HEK293 (cell line): ENCODE data around the gene MXI1.

Experiments used
- CTCF ChIA-PET: fragments of 350-600 bp; formaldehyde crosslinking; extraction: SDS; loops from one replicate; lab custom pipeline; 2021; ENCODE audit warnings: antibody characterized with exemption; lab: Yijun Ruan, JAX
- POLR2A ChIA-PET: fragments of 300-600 bp; formaldehyde crosslinking; extraction: SDS; loops from one replicate; lab custom pipeline; 2020; ENCODE audit warnings: antibody characterized with exemption, inconsistent platforms; lab: Yijun Ruan, JAX
- H3K27ac ChIP-seq: fragments of 200-500 bp; sonication (Bioruptor generic); 2 replicates; pipeline ENCODE4 v1.5.1; 2014; ENCODE audit warnings: low read depth, low read length, control low read depth, inconsistent platforms; ENCODE audit errors: extremely low read depth
- H3K36me3 ChIP-seq, 2 experiments: fragments of 200-500 bp in 1 of 2; sonication (Bioruptor generic) in 1 of 2; 1 replicate in 1 of 2; 2 replicates in 1 of 2; pipeline ENCODE4 v1.5.1; 2014 to 2017; ENCODE audit warnings: inconsistent platforms in 2 of 2, low read length in 2 of 2; ENCODE audit not compliant: control insufficient read depth in 2 of 2, insufficient read depth in 1 of 2
- H3K4me1 ChIP-seq: fragments of 200-500 bp; sonication (Bioruptor generic); 2 replicates; pipeline ENCODE4 v1.5.1; 2014; ENCODE audit warnings: mild to moderate bottlenecking, low read length, inconsistent platforms; ENCODE audit not compliant: control insufficient read depth, insufficient read depth
- H3K4me3 ChIP-seq: 2 replicates; pipeline ENCODE4 v1.5.1; 2011; ENCODE audit warnings: low read depth, mild to moderate bottlenecking, control low read depth, low read length, moderate library complexity
- H3K9me3 ChIP-seq: fragments of 200-500 bp; sonication (Bioruptor generic); 2 replicates; pipeline ENCODE4 v1.5.1; 2014; ENCODE audit warnings: low read depth, low read length, inconsistent platforms; ENCODE audit not compliant: control insufficient read depth, insufficient read depth
- BCL6B ChIP-seq: fragments of 450-650 bp; formaldehyde crosslinking; IDR thresholded peaks from 2 replicates; pipeline ENCODE4 v1.5.1; 2017; ENCODE audit warnings: missing biosample characterization, missing genetic modification characterization
- GLI2 ChIP-seq: fragments of 450-650 bp; formaldehyde crosslinking; IDR thresholded peaks from 2 replicates; pipeline ENCODE4; 2017; ENCODE audit warnings: missing biosample characterization, missing genetic modification characterization, low read depth, borderline replicate concordance
- GLI4 ChIP-seq: fragments of 450-650 bp; formaldehyde crosslinking; IDR thresholded peaks from 2 replicates; pipeline ENCODE4 v1.5.1; 2016; ENCODE audit warnings: missing biosample characterization, missing genetic modification characterization
- GLIS1 ChIP-seq: fragments of 450-650 bp; formaldehyde crosslinking; IDR thresholded peaks from 2 replicates; pipeline ENCODE4 v1.5.1; 2016; ENCODE audit warnings: missing biosample characterization, missing genetic modification characterization
- IKZF3 ChIP-seq: fragments of 450-650 bp; IDR thresholded peaks from 2 replicates; pipeline ENCODE4 v1.5.0; 2018; ENCODE audit warnings: missing biosample characterization, mild to moderate bottlenecking, missing genetic modification characterization, moderate library complexity
- KLF7 ChIP-seq: fragments of 450-650 bp; formaldehyde crosslinking; IDR thresholded peaks from 2 replicates; pipeline ENCODE4 v1.5.1; 2016; ENCODE audit warnings: missing biosample characterization, missing genetic modification characterization, borderline replicate concordance
- MEIS1 ChIP-seq: sonication (generic); formaldehyde crosslinking; IDR thresholded peaks from 2 replicates; pipeline ENCODE4 v1.8.1; 2022; ENCODE audit warnings: missing genetic modification reagents, mild to moderate bottlenecking, borderline replicate concordance
- OVOL3 ChIP-seq: fragments of 450-650 bp; formaldehyde crosslinking; IDR thresholded peaks from 2 replicates; pipeline ENCODE4 v1.5.1; 2016; ENCODE audit warnings: missing biosample characterization, missing genetic modification characterization
- RBAK ChIP-seq: fragments of 450-650 bp; formaldehyde crosslinking; IDR thresholded peaks from 2 replicates; pipeline ENCODE4 v1.5.1; 2016; ENCODE audit warnings: missing biosample characterization, missing genetic modification characterization
- TCF7L2 ChIP-seq: IDR thresholded peaks from 2 replicates; pipeline ENCODE4 v1.6.1; 2011; ENCODE audit warnings: low read depth, mild to moderate bottlenecking, inconsistent platforms, low read length, moderate library complexity, borderline replicate concordance
- ZBTB26 ChIP-seq: fragments of 450-650 bp; formaldehyde crosslinking; optimal IDR thresholded peaks from 2 replicates; pipeline ENCODE3; 2016; ENCODE audit warnings: missing biosample characterization, mild to moderate bottlenecking, missing genetic modification characterization
- ZBTB48 ChIP-seq: fragments of 450-650 bp; formaldehyde crosslinking; IDR thresholded peaks from 2 replicates; pipeline ENCODE4 v1.5.1; 2016; ENCODE audit warnings: missing biosample characterization, missing genetic modification characterization
- ZFP3 ChIP-seq: fragments of 450-650 bp; formaldehyde crosslinking; IDR thresholded peaks from 2 replicates; pipeline ENCODE4 v1.5.1; 2016; ENCODE audit warnings: low read depth, missing biosample characterization, missing genetic modification characterization
- ZNF132 ChIP-seq: fragments of 450-650 bp; formaldehyde crosslinking; IDR thresholded peaks from 2 replicates; pipeline ENCODE4 v1.5.1; 2017; ENCODE audit warnings: missing biosample characterization, missing genetic modification characterization, borderline replicate concordance
- ZNF133 ChIP-seq: fragments of 450-650 bp; formaldehyde crosslinking; IDR thresholded peaks from 2 replicates; pipeline ENCODE4 v1.5.1; 2016; ENCODE audit warnings: missing biosample characterization, missing genetic modification characterization
- ZNF174 ChIP-seq: fragments of 450-650 bp; formaldehyde crosslinking; IDR thresholded peaks from 2 replicates; pipeline ENCODE4 v1.5.0; 2017; ENCODE audit warnings: missing biosample characterization, mild to moderate bottlenecking, missing genetic modification characterization
- ZNF24 ChIP-seq: fragments of 450-650 bp; formaldehyde crosslinking; IDR thresholded peaks from 2 replicates; pipeline ENCODE4 v1.5.1; 2016; ENCODE audit warnings: missing biosample characterization, missing genetic modification characterization
- ZNF292 ChIP-seq: fragments of 450-650 bp; formaldehyde crosslinking; IDR thresholded peaks from 2 replicates; pipeline ENCODE4 v1.5.1; 2016; ENCODE audit warnings: low read depth, missing biosample characterization, missing genetic modification characterization, borderline replicate concordance
- ZNF473 ChIP-seq: fragments of 450-650 bp; formaldehyde crosslinking; IDR thresholded peaks from 2 replicates; pipeline ENCODE4 v1.5.1; 2017; ENCODE audit warnings: missing biosample characterization, missing genetic modification characterization
- ZNF548 ChIP-seq: fragments of 450-650 bp; formaldehyde crosslinking; IDR thresholded peaks from 2 replicates; pipeline ENCODE4 v1.5.1; 2016; ENCODE audit warnings: missing biosample characterization, missing genetic modification characterization
- ZNF580 ChIP-seq: fragments of 450-650 bp; formaldehyde crosslinking; IDR thresholded peaks from 2 replicates; pipeline ENCODE4 v1.5.1; 2016; ENCODE audit warnings: missing biosample characterization, missing genetic modification characterization
- ZNF660 ChIP-seq: fragments of 450-650 bp; IDR thresholded peaks from 2 replicates; pipeline ENCODE4 v1.5.1; 2018; ENCODE audit warnings: missing biosample characterization, mild to moderate bottlenecking, missing genetic modification characterization
- ZNF692 ChIP-seq: fragments of 450-650 bp; formaldehyde crosslinking; IDR thresholded peaks from 2 replicates; pipeline ENCODE4 v1.5.1; 2016; ENCODE audit warnings: missing biosample characterization, missing genetic modification characterization
- ZNF704 ChIP-seq: fragments of 450-650 bp; formaldehyde crosslinking; IDR thresholded peaks from 2 replicates; pipeline ENCODE4 v1.5.1; 2016; ENCODE audit warnings: missing biosample characterization, missing genetic modification characterization
- ZNF768 ChIP-seq: fragments of 450-650 bp; formaldehyde crosslinking; IDR thresholded peaks from 2 replicates; pipeline ENCODE4 v1.5.1; 2018; ENCODE audit warnings: missing biosample characterization, mild to moderate bottlenecking, missing genetic modification characterization
- ZNF777 ChIP-seq: fragments of 450-650 bp; formaldehyde crosslinking; IDR thresholded peaks from 2 replicates; pipeline ENCODE4 v1.5.1; 2017; ENCODE audit warnings: missing biosample characterization, missing genetic modification characterization, borderline replicate concordance
- ZNF791 ChIP-seq: fragments of 450-650 bp; formaldehyde crosslinking; IDR thresholded peaks from 2 replicates; pipeline ENCODE4 v1.5.1; 2016; ENCODE audit warnings: missing biosample characterization, missing genetic modification characterization
- ZSCAN16 ChIP-seq: fragments of 450-650 bp; formaldehyde crosslinking; IDR thresholded peaks from 2 replicates; pipeline ENCODE4 v1.5.1; 2016; ENCODE audit warnings: missing biosample characterization, missing genetic modification characterization
- ZSCAN23 ChIP-seq: fragments of 450-650 bp; formaldehyde crosslinking; IDR thresholded peaks from 2 replicates; pipeline ENCODE4 v1.5.1; 2016; ENCODE audit warnings: missing biosample characterization, missing genetic modification characterization

MXI1 gene

GRCh38 chr10:110225756-110226542 is 18.5 kb downstream of the MXI1 start:
- H3K4me1 ChIP-seq = peaks cover 7% of the 10 kb centered on the region
- peak overlapping the region; percentile 90 for H3K27ac ChIP-seq
- H3K9me3 ChIP-seq = no peaks in the 10 kb centered on the region
- CTCF ChIA-PET = interaction anchor here (0.7 to 1.3 kb wide), 5 partner anchors 17 to 124 kb away, joined by 3 to 5 read pairs (median 3); no protein-coding TSS in a partner anchor
- H3K36me3 ChIP-seq = peaks cover 7 to 18% of the 10 kb centered on the region in 2 experiments; a peak in 2 of 3 replicates
- POLR2A ChIA-PET = interaction anchor here (0.8 to 2.2 kb wide), 5 partner anchors 16 to 218 kb away, joined by 3 to 15 read pairs (median 5); partner anchors contain the start of gene ADD3
- H3K4me3 ChIP-seq = peak overlapping the region; percentile 85
- TF ChIP-seq ZSCAN16 (tag by site-specific recombination) (no peak), ZNF660 (peak; percentile 81), ZNF692 (0 out of 2 replicates have a peak, but pooled peaks have one; percentile 24), ZBTB26 (peak; percentile 95), GLIS1 (peak; percentile 54), ZNF548 (tag by site-specific recombination) (no peak), ZNF768 (tag by site-specific recombination) (no peak), OVOL3 (no peak), GLI2 (tag by site-specific recombination) (no peak), ZNF473 (tag by site-specific recombination) (no peak), ZNF777 (tag by site-specific recombination) (no peak), ZNF132 (tag by site-specific recombination) (no peak), TCF7L2 (no peak), ZNF704 (no peak), ZNF580 (no peak), ZFP3 (tag by site-specific recombination) (no peak), MEIS1 (CRISPR knock-in tag) (no peak), ZNF24 (no peak), ZNF133 (tag by site-specific recombination) (no peak), GLI4 (tag by site-specific recombination) (no peak), ZNF174 (tag by site-specific recombination) (no peak), RBAK (tag by site-specific recombination) (no peak), BCL6B (tag by site-specific recombination) (no peak), ZSCAN23 (tag by site-specific recombination) (no peak), ZNF791 (tag by site-specific recombination) (no peak), IKZF3 (tag by site-specific recombination) (no peak), ZNF292 (tag by site-specific recombination) (no peak), KLF7 (tag by site-specific recombination) (no peak), ZBTB48 (tag by site-specific recombination) (peak; percentile 1; the same call in 1 of the 2 replicates)
